TTC549 (cell line): ENCODE results near the gene OR2AE1.
"Not testable (repeated sequence)": the region's sequence is repeated elsewhere in the genome, so short reads cannot be mapped to it uniquely, and the experiment has no call there.

Source experiments
- FAIRE-seq: peaks from 2 replicates; lab custom pipeline; 2012; peaks lifted over from hg19 to GRCh38; lab: Jason Lieb, UNC

The OR2AE1 gene

GRCh38 chr7:99876933-99877332 is at the start of gene OR2AE1:
Gene OR2AE1 (minus strand): TSS chr7:99877033. CDS start chr7:99877033, 0 bp downstream.
- FAIRE-seq = no peak

GRCh38 chr7:99926321-99926720 is 49.5 kb upstream of the OR2AE1 start:
- FAIRE-seq = no peak

GRCh38 chr7:99923200-99923599 is 46.4 kb upstream of the OR2AE1 start:
- FAIRE-seq = no peak

GRCh38 chr7:99920149-99920548 is 43.3 kb upstream of the OR2AE1 start:
- FAIRE-seq = no peak

- FAIRE-seq = no peak
Observed at GRCh38 chr7:99919814-99920112, 42.9 kb upstream of the OR2AE1 start.

GRCh38 chr7:99918959-99919813 is 42.4 kb upstream of the OR2AE1 start, which contains the start of gene TRIM4:
Gene TRIM4 (minus strand): TSS chr7:99919530. CDS start chr7:99919401, 129 bp downstream.
- FAIRE-seq = no peak

GRCh38 chr7:99910976-99911375 is 34.1 kb upstream of the OR2AE1 start:
- FAIRE-seq = no peak

GRCh38 chr7:99901581-99901980 is 24.7 kb upstream of the OR2AE1 start:
- no peak for FAIRE-seq

GRCh38 chr7:99899830-99900519 is 23.1 kb upstream of the OR2AE1 start:
- FAIRE-seq = no peak

- FAIRE-seq = no peak
Observed at GRCh38 chr7:99898836-99899235, 22.0 kb upstream of the OR2AE1 start.

- FAIRE-seq = no peak
Observed at GRCh38 chr7:99898023-99898357, 21.2 kb upstream of the OR2AE1 start.

- no peak for FAIRE-seq
Observed at GRCh38 chr7:99897322-99898022, 20.6 kb upstream of the OR2AE1 start.

GRCh38 chr7:99894738-99895137 is 17.9 kb upstream of the OR2AE1 start:
- no peak for FAIRE-seq

- FAIRE-seq = no peak
Observed at GRCh38 chr7:99893280-99893679, 16.4 kb upstream of the OR2AE1 start.

- FAIRE-seq = not testable (repeated sequence)
Observed at GRCh38 chr7:99890348-99890747, 13.5 kb upstream of the OR2AE1 start.

- FAIRE-seq = not testable (repeated sequence)
Observed at GRCh38 chr7:99888366-99888765, 11.5 kb upstream of the OR2AE1 start.

GRCh38 chr7:99881370-99881769 is 4.5 kb upstream of the OR2AE1 start:
- FAIRE-seq = no peak

- no peak for FAIRE-seq
Observed at GRCh38 chr7:99876491-99876890, 342 bp downstream of the OR2AE1 start.

GRCh38 chr7:99868246-99868645 is 8.6 kb downstream of the OR2AE1 start:
- FAIRE-seq = no peak

- FAIRE-seq = not testable (repeated sequence)
Observed at GRCh38 chr7:99867477-99867876, 9.4 kb downstream of the OR2AE1 start.

GRCh38 chr7:99863847-99864440 is 12.9 kb downstream of the OR2AE1 start:
- no peak for FAIRE-seq

- FAIRE-seq = no peak
Observed at GRCh38 chr7:99860281-99861127, 16.3 kb downstream of the OR2AE1 start.
